ENCODE measurements around the gene IMPA2.

- TF ChIP-seq, protein P1, sequence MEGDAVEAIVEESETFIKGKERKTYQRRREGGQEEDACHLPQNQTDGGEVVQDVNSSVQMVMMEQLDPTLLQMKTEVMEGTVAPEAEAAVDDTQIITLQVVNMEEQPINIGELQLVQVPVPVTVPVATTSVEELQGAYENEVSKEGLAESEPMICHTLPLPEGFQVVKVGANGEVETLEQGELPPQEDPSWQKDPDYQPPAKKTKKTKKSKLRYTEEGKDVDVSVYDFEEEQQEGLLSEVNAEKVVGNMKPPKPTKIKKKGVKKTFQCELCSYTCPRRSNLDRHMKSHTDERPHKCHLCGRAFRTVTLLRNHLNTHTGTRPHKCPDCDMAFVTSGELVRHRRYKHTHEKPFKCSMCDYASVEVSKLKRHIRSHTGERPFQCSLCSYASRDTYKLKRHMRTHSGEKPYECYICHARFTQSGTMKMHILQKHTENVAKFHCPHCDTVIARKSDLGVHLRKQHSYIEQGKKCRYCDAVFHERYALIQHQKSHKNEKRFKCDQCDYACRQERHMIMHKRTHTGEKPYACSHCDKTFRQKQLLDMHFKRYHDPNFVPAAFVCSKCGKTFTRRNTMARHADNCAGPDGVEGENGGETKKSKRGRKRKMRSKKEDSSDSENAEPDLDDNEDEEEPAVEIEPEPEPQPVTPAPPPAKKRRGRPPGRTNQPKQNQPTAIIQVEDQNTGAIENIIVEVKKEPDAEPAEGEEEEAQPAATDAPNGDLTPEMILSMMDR (IDR thresholded peaks at IDR 0.05; ENCODE audit: low read depth, low read length), result no peak
- TF ChIP-seq EZH2phosphoT487 (IDR thresholded peaks at IDR 0.05; ENCODE audit: low read depth), result no peak
Observed at GRCh38 chr18:12038082-12038638, 56.9 kb downstream of the IMPA2 start.

Measured in OCI-LY3 (cell line).